GM12874 (cell line): ENCODE data around the gene TCN2.

Source experiments
- CTCF ChIP-seq: IDR thresholded peaks from 2 replicates; pipeline ENCODE4 v1.5.1; 2011; ENCODE audit warnings: low read depth, mild to moderate bottlenecking, control low read depth, low read length, moderate library complexity; ENCODE audit not compliant: insufficient read depth

The TCN2 gene

GRCh38 chr22:30607300-30607930 lies 441 bp downstream of the TCN2 start:
- TF ChIP-seq CTCF = no peak

DNA sequence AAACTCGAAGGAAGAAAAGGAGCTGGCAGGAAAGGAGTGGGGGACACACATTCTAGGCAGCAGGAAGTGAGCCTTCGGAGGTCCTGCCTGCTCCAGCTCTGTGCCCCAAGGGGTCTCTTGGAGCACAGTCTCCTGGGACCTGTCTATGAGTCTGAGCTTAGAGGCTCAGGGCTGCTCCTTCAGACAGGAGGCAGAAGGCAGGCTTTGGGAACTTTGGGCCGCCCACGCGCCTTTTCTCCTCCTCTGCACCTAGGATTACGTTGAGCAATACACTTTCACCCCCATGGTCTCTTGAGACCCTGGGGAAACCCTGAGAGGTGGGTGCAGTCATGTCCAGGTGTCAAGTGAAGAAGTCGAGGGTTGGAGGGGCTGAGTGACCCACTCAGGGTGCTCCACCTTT lies 965 bp downstream of the TCN2 start:
- no peak for TF ChIP-seq CTCF

DNA sequence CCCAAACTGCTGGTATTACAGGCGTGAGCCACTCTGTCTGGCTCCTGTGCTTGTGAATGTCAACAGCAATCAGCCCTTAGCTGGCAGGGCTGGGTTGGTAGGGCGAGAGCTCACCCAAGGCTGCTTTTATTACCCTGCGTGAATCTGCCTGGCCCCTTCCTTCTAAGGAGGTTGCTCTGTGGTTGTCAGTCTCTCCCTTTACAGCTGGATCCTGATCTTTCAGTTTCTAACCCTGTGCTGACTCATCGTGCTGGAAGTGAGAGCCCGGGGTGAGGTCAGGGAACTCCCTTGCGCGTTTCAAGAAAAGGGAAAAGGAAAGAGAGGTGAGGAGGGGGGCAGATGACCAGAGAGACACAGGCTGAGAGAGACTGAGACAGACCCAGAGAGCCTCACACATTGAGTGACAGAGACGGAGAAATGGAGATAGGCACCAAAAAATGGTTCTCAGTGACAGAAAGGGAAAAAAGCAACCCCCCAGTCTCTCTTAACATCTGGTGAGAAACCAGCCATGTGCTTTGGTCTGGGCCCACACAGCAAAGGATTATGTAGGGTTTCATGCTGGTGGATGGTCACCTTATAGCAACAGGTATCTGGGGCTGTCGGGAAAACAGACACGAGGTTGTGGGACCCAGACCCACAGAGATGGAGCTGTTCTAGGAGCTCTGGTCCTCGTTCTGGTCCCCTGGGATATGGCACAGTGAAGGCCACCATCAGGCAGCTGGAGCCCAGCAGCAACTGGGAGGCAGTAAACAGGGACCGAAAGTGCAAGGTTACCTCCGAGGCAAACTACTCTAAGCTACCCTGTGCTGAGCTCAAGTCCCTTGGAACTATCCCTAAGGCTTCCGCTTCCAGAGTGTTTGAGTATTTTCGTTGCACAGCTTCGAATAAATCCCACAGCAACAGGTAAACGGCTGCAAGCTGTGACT lies 2.5 kb downstream of the TCN2 start:
- TF ChIP-seq CTCF = no peak

DNA sequence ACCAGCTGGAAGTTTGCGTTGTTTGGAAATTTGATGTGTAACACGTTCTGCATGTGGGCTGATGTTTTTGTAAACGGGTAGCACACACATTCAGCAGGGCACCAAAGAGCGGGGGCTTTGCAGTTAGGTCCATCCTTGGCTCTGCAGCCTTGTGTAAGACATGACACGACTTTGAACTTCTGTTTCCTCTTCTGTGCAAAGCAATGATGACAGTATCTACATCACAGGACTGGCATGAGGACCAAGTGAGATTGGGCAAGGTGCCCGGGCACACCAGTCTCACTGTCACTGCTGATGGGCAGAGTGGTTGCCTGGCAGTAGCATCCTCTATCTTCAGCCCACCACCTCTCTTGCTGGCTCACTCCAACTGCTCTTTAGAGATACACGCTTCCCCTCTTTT lies 3.3 kb downstream of the TCN2 start:
- TF ChIP-seq CTCF = no peak

GRCh38 chr22:30611197-30611596 lies 4.2 kb downstream of the TCN2 start:
- no peak for TF ChIP-seq CTCF

DNA sequence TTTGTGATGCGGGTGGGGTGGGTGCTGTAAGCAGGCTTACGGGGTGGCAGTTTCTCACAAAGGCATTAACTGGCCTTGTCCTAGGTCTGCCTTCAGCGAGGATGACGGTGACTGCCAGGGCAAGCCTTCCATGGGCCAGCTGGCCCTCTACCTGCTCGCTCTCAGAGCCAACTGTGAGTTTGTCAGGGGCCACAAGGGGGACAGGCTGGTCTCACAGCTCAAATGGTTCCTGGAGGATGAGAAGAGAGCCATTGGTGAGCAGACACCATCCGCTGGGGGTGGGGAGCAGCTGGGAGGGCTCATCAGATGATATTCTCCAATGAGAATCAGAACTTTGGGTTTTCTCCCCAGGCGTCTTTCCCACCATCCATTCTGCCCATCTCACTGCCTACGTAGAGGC lies 5.8 kb downstream of the TCN2 start:
- no peak for TF ChIP-seq CTCF

DNA sequence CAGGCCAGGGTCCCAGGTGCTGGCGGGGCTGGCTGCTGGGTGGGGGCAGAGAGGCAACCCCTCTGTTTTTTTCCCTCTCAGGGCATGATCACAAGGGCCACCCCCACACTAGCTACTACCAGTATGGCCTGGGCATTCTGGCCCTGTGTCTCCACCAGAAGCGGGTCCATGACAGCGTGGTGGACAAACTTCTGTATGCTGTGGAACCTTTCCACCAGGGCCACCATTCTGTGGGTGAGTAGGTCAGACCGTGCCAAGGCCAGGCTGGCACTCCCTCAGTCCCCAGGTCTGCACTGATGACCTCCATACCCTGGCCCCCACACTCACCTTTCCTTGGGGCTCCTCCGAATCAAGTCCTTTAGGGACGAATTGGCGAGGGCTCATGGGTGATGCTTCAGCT lies 7.3 kb downstream of the TCN2 start:
- TF ChIP-seq CTCF = no peak
